HG03039 (cell line): ENCODE results near the gene CLEC1A.

Experiments
- ATAC-seq: cut with Tn5 transposase; IDR thresholded peaks from one replicate; pipeline ENCODE4 v1.9.1; 2021; ENCODE audit warnings: mild to moderate bottlenecking, moderate library complexity; ENCODE audit not compliant: unreplicated experiment

Gene CLEC1A

DNA sequence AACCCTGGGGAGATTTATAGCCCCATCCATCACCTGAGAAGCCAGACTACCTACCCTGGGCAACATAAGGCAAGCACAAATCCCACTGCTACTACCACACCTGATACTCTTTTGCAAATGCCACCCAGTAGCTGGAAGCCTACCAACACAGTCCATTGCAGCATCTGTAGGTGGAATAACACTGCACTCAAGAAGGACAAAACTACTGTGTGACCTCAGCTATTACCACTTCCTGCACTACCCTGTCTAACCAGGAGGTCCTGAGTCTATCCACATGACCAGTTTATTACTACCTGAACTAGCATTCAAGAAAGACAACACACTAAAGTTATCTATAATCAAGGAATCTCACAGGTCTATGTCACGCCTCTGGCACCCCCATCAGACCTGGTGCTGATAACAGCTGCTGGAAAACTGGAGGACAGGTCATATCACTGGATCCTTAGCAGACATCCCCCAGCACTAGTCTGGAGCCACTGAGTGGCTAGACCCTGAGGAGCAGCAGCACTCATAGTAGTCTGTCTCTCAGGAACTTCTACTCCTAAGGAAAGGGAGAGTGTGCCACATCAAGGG lies 2.9 kb upstream of the CLEC1A start:
- ATAC-seq: no peak

- no peak for ATAC-seq
Measured at GRCh38 chr12:10101042-10101579, 2.3 kb upstream of the CLEC1A start.

DNA sequence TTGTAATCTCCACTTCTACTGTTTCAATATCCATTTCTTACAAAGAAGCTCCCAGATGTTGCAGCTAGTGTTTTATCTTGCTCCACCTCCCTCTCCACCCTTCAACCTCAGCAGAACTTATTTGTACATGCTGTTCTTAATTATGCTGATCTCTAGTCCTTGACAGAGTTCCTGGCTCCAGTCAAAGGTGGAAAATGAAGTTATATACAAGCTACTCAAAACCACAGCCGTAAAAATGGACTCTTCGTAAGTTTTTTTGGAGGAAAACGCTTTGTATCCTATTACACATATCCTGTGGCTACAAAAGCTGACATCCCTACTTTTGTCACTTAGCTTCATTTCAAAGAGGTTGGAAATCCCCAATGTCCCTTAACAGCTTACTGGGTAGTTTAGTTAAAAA lies 1.3 kb downstream of the CLEC1A start:
- no peak for ATAC-seq

DNA sequence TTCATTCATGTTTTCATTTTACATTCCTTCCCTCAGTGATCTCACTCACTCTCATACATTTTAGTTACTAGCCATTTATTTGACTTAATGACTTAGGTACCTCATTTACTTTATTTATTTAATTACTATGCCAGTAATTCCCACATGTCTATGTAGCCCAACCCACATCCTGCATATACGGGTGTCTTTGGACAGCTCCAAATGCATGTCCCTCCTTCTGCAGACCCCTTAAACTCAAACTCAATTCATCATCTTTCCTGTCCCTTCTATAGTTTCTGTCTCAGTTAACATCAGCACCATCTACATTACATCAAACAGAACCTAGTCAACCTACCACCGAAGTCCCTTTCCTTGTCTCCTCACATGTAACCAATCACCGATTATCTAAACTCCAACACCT lies 2.8 kb downstream of the CLEC1A start:
- no peak for ATAC-seq

- no peak for ATAC-seq
Measured at GRCh38 chr12:10094646-10095395, 4.0 kb downstream of the CLEC1A start.

DNA sequence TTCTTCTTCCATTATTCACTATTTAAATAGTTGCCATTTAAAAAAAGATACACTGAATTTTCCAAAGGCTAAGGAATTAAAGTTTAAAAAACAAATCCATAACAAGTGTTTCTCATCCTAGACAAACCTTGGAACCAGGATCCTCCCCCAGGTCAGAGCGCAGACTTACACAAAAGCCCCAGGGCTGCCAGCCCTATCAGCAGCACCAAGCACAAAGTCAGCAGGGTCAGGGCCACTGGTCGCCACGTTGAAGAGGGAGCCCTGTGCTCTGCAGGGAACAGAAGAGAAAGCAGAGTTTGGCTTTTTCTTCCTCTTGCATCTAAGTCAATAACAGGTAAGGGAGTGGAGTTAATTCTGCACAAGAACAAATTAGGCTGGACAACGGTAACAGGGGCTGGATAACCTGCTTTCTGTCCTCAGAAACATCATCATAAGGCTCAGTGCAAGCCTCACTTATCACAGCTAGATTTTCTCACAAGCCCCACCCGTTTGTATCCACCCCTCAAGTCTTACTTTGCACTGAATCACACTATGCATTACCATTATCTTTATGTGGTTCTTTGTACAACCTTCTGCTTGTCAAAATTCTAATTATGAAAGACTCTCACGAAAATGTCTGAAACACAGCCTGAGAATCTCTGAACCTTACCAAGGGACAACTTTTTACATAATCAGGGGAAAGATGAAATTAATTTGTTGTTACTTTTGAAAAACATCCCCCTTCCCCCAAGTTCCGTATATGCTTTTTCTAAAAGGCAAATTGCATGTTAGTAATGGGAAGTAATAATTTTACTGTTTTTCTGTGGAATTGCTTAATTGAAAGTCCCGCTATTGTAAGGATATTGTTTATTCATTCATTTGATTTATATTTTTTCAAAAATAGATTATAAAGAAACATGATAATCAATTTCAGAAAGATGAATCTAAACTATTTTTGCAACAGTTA lies 9.6 kb downstream of the CLEC1A start:
- ATAC-seq: no peak

DNA sequence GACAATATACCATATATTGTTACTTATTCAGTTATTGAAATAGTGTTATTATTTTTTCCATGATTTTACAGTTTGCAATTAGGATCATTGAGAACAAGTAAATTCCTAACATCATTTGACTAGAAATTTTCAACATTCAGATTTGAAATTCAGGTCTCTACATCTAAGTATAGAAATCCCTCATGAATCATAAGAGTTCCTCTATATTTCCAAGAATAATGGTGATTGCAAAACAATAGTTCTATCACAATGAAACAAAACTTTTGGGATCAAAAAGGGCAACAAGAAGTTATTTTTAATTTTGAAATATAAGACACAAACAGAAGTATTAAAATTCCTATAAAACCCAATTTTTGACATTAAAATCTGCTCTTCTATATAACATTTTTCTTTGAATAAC lies 10.8 kb downstream of the CLEC1A start:
- no peak for ATAC-seq

DNA sequence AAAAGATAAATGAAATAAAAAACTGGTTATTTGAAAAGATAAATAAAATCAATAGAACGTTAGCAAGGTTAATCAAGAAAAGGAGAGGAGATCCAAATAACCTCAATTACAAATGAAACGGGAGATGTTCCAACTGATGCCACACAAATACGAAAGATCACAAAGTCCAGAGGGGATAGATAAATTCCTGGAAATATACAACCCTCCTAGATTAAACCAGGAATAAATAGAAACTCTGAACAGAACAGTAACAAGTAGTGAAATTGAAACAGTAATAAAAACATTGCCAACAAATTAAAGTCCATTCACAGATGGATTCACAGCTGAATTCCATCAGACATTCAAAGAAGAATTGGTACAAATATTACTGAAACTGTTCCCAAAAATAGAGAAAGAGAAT lies 12.4 kb downstream of the CLEC1A start:
- ATAC-seq: no peak

DNA sequence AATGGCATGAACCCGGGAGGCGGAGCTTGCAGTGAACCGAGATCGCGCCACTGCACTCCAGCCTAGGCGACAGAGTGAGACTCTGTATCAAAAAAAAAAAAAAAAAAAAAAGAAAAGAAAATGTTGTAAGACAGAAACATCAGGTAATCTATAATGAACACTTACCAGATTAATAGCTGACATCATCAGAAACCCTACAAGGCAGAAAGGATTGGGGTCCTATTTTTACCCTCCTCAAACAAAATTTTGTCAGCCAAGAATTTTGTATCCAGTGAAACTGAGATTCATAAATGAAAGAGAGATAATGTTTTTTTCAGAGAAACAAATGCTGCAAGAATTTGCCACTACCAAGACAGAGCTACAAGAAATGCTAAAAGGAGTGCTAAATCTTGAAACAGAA lies 14.1 kb downstream of the CLEC1A start:
- no peak for ATAC-seq

- no peak for ATAC-seq
Measured at GRCh38 chr12:10082117-10082874, 16.5 kb downstream of the CLEC1A start.

GRCh38 chr12:10075451-10075850 lies 23.3 kb downstream of the CLEC1A start:
- no peak for ATAC-seq

DNA sequence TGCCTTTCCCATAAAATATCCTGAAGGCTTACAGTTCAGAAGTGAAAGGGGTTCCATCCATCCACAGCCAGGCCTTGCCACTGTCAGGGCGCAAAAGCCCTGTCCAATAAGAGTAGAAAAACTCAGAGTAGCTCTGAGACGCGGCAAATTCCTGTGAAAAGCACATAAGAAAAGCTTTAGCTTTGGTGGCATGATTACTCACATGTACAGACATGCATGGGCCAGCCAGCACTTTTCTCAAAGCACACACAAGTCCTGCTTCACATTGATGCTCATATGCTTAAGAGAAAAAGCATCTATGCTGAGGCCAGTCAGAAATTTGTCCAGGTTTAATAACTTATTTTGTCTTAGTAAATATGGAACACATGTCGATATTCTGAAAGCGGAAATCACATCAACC lies 25.5 kb downstream of the CLEC1A start:
- ATAC-seq: no peak

GRCh38 chr12:10072131-10072530 lies 26.7 kb downstream of the CLEC1A start:
- ATAC-seq: no peak

DNA sequence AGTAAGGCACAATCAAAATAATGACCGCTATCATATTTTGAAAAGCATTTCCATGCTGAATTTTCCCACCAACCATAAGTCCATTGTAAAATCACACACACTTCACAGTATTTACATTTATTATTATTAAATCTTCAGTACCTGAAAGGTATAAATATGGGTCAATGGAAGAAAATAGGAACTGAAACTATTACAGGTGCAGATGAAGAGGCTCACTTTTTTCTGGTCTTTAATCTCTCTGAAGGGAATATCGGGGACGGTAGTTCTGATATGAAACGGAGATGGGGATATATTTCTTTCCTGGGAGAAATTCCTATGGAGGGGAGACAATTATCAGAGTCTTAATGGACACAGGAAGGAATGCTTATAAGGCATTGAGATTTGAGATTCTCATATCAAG lies 28.4 kb downstream of the CLEC1A start:
- ATAC-seq: no peak

DNA sequence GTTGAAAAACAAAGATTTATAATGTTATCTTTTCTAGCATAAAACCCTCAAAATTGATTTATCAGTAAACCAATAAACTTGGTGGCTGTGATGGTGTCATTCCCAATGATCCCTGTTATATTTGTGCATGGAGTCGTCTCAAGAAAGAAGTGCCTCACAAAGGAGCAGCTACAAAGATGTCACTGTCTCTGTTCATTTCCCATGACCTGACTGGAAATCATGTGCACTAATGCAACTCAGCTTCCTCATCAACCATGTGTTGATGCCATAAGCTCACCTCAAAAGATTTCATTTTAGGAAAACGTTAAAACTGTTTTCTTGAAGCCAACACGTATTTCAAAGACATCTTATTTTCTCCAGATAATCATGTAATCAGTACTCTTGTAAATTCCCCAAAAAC lies 28.8 kb downstream of the CLEC1A start:
- no peak for ATAC-seq

GRCh38 chr12:10069099-10069498 lies 29.7 kb downstream of the CLEC1A start:
- ATAC-seq: no peak

GRCh38 chr12:10068644-10069043 lies 30.1 kb downstream of the CLEC1A start:
- ATAC-seq: no peak

DNA sequence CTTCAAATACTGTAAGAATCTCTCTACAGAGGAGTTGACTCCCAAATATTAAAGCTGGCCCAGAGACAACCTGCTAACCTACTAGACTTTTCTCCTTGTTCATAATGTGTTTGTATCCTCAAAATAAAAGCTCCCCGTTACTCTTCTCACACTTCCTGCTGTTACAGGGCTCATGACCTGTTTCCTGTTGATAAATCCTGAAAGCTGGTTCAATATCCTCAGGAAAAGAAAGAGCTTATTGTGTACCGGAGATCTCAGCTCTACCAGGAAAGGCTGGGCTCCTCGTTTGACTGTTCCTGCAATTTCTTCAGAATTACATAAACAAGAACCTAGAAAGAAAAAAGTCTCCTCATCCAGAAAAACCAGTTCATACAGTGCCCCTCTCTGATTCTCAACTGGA lies 30.8 kb downstream of the CLEC1A start:
- ATAC-seq: no peak

DNA sequence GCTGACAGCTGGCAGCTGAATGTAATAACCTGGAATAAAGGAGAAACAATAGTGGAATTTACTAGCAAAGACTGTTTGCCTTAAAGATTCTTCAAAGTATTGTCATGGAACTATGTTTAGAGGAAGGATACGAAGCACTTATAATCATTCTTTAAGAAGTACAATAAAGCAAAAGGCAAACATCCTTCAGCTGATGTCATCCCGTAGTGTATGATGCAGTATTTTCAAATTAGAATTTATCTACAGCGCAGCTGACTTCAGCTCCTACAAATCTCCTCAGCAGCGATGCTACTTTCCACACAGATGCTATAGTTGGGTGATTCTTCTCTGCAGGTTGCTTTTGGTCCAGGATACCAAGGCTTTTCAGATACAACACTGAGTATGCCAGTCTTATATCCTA lies 31.5 kb downstream of the CLEC1A start:
- ATAC-seq: no peak

- no peak for ATAC-seq
Measured at GRCh38 chr12:10065241-10065640, 33.5 kb downstream of the CLEC1A start.

DNA sequence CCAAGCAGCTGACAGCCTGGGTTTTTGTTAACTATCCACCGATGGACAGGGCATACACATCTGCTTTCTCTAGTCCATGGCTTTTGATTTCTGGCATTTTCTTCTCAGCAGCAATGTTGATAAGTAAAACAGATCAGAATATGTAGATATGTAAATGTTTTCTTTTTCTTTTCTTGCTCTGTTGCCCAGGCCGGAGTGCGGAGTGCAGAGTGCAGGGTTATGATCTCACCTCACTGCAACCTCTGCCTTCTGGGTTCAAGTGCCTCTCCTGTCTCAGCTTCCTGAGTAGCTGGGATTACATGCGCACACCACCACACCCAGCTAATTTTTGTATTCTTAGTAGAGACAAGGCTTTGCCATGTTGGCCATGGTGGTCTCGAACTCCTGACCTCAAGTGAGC lies 40.4 kb downstream of the CLEC1A start:
- ATAC-seq: no peak
